Fibroblast of mammary gland (primary cell): ENCODE data around the gene SHISA8.

Experiments used
- DNase-seq: peaks from one replicate; pipeline ENCODE4 v3.0.0-alpha.2; 2010; ENCODE audit warnings: low read depth
- H3K4me3 ChIP-seq: 2 replicates; pipeline ENCODE4 v1.5.1; 2011; ENCODE audit warnings: low read depth, mild to moderate bottlenecking, low read length, moderate library complexity; ENCODE audit not compliant: control insufficient read depth
- TF ChIP-seq, protein P1 (sequence below): conservative IDR thresholded peaks from 2 replicates; pipeline ENCODE4 v1.5.1; 2011; ENCODE audit warnings: low read depth, low read length, inconsistent platforms; ENCODE audit not compliant: control insufficient read depth, insufficient read depth

The SHISA8 gene

DNA sequence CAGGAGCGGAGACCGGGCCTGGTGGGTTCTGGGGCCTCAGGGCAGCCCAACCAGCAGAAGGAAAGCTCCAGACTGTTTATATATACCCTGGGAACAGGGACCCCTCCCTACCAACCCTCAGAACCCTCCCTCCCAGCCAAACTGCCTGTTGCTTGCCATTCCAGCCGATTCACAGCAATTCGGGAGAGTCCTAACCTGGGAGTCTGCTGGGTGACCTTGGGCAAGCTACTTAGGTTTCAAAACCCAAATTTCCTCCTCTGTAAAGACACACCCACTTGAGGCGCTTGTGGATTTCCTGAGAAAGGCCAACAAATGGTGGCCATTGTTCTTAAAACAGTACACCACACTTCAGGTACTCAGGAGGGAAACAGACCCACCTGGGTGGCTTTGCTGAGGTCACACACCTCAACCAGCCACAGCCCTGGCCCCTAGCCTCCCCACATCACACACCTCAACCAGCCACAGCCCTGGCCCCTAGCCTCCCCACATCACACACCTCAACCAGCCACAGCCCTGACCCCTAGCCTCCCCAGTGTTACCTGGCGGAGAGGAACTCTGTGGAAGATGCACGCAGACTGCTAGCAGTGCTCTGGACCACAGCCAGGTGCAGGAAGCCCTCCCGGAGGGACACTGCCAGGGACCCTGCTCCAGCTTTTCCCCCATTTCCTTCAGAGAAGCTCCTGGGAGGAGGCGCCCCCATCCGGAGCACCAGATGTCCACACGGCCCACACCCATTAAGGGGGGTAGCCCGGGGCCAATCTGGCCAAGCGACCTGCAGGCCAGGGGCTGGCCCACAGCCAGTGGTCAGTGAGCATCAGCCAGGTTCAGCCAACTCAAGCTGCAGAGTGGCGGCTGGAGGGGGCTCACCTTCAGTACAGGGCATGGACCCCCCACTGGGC is 6.2 kb downstream of the SHISA8 start:
- DNase-seq = no peak
- H3K4me3 ChIP-seq = no peak overlapping the region
- TF ChIP-seq, protein P1, sequence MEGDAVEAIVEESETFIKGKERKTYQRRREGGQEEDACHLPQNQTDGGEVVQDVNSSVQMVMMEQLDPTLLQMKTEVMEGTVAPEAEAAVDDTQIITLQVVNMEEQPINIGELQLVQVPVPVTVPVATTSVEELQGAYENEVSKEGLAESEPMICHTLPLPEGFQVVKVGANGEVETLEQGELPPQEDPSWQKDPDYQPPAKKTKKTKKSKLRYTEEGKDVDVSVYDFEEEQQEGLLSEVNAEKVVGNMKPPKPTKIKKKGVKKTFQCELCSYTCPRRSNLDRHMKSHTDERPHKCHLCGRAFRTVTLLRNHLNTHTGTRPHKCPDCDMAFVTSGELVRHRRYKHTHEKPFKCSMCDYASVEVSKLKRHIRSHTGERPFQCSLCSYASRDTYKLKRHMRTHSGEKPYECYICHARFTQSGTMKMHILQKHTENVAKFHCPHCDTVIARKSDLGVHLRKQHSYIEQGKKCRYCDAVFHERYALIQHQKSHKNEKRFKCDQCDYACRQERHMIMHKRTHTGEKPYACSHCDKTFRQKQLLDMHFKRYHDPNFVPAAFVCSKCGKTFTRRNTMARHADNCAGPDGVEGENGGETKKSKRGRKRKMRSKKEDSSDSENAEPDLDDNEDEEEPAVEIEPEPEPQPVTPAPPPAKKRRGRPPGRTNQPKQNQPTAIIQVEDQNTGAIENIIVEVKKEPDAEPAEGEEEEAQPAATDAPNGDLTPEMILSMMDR = no peak

- H3K4me3 ChIP-seq = no peak overlapping the region
- DNase-seq = no peak
- TF ChIP-seq, protein P1 = no peak
Measured at GRCh38 chr22:41907436-41908401, 7.2 kb downstream of the SHISA8 start.

DNA sequence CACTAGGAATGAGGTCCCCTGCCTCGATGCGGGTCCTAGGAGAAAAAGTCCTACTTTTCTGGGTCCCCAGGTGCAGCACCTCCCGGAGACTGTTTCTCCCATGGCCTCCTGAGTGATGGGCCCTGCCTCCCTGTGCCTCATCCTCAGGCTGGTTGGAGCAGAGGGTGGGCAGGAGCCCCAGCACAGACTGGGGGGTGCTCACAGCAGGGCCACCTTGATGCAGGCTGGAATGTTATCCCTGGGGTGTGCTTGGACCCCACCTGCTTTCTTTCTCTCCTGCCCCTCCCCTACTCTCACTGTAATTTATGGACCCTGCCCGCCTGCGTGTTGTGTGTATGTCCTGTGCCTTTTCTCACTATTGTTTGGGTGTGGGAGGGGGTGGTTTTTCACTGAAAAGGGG is 8.1 kb downstream of the SHISA8 start:
- DNase-seq = no peak
- H3K4me3 ChIP-seq = no peak overlapping the region
- TF ChIP-seq, protein P1 = no peak

DNA sequence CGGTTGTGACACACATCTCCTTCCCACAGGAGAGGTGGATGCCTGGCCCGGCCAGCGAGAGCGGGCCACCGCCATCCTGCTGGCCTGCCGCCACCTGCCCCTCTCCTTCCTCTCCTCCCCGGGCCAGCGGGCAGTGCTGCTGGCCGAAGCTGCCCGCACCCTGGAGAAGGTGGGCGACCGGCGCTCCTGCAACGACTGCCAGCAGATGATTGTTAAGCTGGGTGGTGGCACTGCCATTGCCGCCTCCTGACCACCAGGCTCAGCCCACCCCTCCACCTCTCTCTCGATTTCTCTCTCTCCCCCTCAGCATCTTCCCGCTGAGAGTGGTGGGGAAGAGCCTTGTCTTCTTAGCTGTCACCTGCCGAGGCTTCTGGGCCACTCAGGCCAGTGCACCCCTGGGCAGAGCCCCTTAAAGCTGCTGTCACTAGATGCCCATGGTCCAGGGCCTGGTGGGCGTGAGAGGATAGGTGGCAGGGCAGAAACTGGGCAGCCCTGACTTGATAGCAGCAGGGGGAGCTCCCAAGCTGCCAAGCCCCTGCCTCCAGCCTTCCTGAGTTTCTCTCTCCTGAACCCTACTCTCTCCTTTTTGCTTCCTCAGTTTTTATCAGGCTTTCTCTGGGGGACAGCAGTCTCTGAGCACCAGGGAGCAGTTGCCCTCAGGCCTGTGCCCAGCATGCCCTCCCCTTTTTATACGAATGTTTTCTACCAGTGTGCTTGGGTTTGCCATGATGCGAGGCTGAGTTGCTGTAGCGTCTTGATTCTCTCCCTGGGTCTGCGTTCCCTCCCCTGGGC is 9.3 kb downstream of the SHISA8 start:
- TF ChIP-seq, protein P1 = no peak
- no peak for DNase-seq

DNA sequence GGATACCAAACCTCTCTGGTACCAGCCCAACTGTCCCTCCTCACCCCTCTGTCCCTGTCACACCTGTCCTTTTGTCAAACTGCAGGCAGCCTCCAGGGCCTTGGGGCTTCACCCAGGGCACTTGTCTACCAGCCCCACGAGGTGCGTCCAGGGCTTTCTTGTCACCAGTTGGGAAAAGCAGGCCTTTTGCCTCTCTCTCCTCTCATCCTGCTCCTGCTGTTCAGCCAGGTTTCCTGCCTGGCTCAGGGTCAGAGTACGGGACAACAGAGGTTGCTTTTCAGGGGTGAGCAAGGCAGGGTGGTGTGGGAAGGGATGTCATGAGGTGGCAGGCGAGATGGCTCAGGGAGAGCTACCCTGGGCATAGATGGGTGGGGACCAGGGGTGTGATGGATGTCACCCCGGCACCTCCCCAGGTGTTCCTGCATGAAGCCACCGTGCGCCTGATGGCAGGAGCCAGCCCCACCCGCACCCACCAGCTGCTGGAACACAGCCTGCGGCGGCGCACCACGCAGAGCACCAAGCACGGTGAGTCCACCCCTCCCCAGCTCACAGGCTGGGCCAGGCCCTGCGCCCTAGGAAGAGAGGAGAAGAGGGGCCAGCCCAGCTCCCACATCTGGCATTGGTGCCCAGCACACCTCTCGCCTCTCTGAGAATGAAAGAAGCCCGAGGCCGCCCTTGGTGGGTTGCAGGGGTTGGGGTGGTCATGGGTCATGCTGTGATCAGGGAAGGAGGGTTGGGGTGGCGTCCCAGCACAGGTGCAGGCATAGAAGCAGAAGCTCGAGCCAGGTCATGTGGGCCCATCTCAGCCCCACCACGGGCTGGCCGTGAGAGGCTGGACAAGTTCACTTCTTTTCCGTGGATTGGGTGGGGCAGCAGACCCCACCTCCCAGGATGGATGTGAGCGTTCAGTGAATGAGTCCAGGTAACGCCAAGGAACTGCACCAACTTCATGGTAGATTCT is 10.1 kb downstream of the SHISA8 start:
- no peak for DNase-seq
- TF ChIP-seq, protein P1 = no peak
- H3K4me3 ChIP-seq = no peak overlapping the region

More for the DNA sequence above, 9.3 kb downstream of the SHISA8 start:
- H3K4me3 ChIP-seq = no peak overlapping the region
